PC-3 (cell line): ENCODE results near the gene GLRA3. TPM values are rescaled to one million over a fixed set of nuclear protein-coding genes. Genes with fewer than 3 reads are reported as not detected.
A peak's percentile ranks its signal among the peaks of the same experiment; 100 is the strongest.

Experiments
- ATAC-seq: fragments of 200-7000 bp; cut with Tn5 transposase; 2 replicates; pipeline ENCODE4 v1.9.1; 2020; ENCODE audit warnings: mild to moderate bottlenecking, moderate library complexity
- BruUV-seq: library from RNA; stranded (reverse); fragments of 400-500 nt; replicated peaks from 2 replicates; lab custom pipeline; 2021; lab: Mats Ljungman, UMichigan
- CTCF ChIA-PET: fragments of 300-600 bp; sonication (Branson Sonifier 250); formaldehyde crosslinking; loops from one replicate; lab custom pipeline; 2022; ENCODE audit warnings: antibody characterized with exemption; lab: Charles Lee
- POLR2A ChIA-PET: fragments of 300-600 bp; sonication (Branson Sonifier 250); formaldehyde crosslinking; loops from one replicate; lab custom pipeline; 2022; ENCODE audit warnings: antibody characterized with exemption; ENCODE audit not compliant: unreplicated experiment; lab: Charles Lee
- DNase-seq: peaks from one replicate; pipeline ENCODE4 v3.0.0-alpha.2; 2015
- H2AFZ ChIP-seq: fragments of 300-600 bp; sonication (generic); 2 replicates; pipeline ENCODE4 v1.6.0; 2016; ENCODE audit warnings: antibody characterized with exemption, low read length
- H3F3A ChIP-seq: fragments of 300-600 bp; sonication (generic); one replicate; pipeline ENCODE4 v1.6.0; 2017; ENCODE audit warnings: antibody characterized with exemption, low read length, control low read depth, mild to moderate bottlenecking; ENCODE audit not compliant: unreplicated experiment
- H3K27ac ChIP-seq: fragments of 300-600 bp; sonication (generic); 2 replicates; pipeline ENCODE4 v1.5.1; 2016; ENCODE audit warnings: mild to moderate bottlenecking, low read length
- H3K27me3 ChIP-seq: fragments of 300-600 bp; sonication (generic); 2 replicates; pipeline ENCODE4 v1.6.1; 2016; ENCODE audit warnings: low read length, mixed read lengths
- H3K36me3 ChIP-seq: fragments of 300-600 bp; sonication (generic); 2 replicates; pipeline ENCODE4 v1.6.1; 2016; ENCODE audit warnings: low read depth, mixed run types, low read length, mixed read lengths
- H3K4me1 ChIP-seq: fragments of 300-600 bp; sonication (generic); 2 replicates; pipeline ENCODE4 v1.5.1; 2016; ENCODE audit warnings: low read length; ENCODE audit not compliant: insufficient read depth
- H3K4me2 ChIP-seq: fragments of 300-600 bp; sonication (generic); 2 replicates; pipeline ENCODE4 v1.6.0; 2016; ENCODE audit warnings: low read length
- H3K4me3 ChIP-seq: fragments of 300-600 bp; sonication (generic); 2 replicates; pipeline ENCODE4 v1.5.1; 2016; ENCODE audit warnings: mild to moderate bottlenecking, low read length, mixed read lengths
- H3K79me2 ChIP-seq: fragments of 300-600 bp; sonication (generic); 2 replicates; pipeline ENCODE4 v1.6.1; 2017; ENCODE audit warnings: low read length, mixed read lengths
- H3K9ac ChIP-seq: fragments of 300-600 bp; sonication (generic); 2 replicates; pipeline ENCODE4 v1.6.0; 2016; ENCODE audit warnings: mild to moderate bottlenecking, low read length
- H3K9me2 ChIP-seq: fragments of 300-600 bp; sonication (generic); replicated peaks from 2 replicates; pipeline ENCODE4 v1.6.1; 2016; ENCODE audit warnings: mixed run types, low read length, mixed read lengths
- H3K9me3 ChIP-seq: fragments of 300-600 bp; sonication (generic); 2 replicates; pipeline ENCODE4 v1.6.1; 2016; ENCODE audit warnings: low read length, mixed read lengths
- H4K20me1 ChIP-seq: fragments of 300-600 bp; sonication (generic); 2 replicates; pipeline ENCODE4 v1.6.1; 2016; ENCODE audit warnings: low read length, mixed read lengths
- EZH2 ChIP-seq: fragments of 300-600 bp; sonication (generic); IDR thresholded peaks from one replicate; pipeline ENCODE4 v1.6.1; 2017; ENCODE audit warnings: antibody characterized with exemption, mild to moderate bottlenecking, low read length; ENCODE audit not compliant: unreplicated experiment
- EZH2phosphoT487 ChIP-seq: fragments of 300-600 bp; sonication (generic); IDR thresholded peaks from 2 replicates; pipeline ENCODE4 v1.6.1; 2018; ENCODE audit warnings: mild to moderate bottlenecking, antibody characterized with exemption, low read length, borderline replicate concordance
- intact Hi-C: fragments of 100-400 bp; cut with micrococcal nuclease; formaldehyde crosslinking; loops from 2 replicates; pipeline ENCODE4 v1.9.0; 2023
- total RNA-seq: library from RNA; depleted of rRNA; stranded (reverse); fragments of >200 nt; gene quantifications from 2 replicates; pipeline ENCODE4 v1.2.3, GENCODE V29; 2014
- TF ChIP-seq, protein P1 (sequence below): fragments of 300-600 bp; sonication (generic); conservative IDR thresholded peaks from 2 replicates; pipeline ENCODE4 v1.5.1; 2017; ENCODE audit warnings: antibody characterized with exemption, low read depth, mild to moderate bottlenecking, low read length

The GLRA3 gene
- total RNA-seq, 1 experiment from 2014 or later: not detected

DNA sequence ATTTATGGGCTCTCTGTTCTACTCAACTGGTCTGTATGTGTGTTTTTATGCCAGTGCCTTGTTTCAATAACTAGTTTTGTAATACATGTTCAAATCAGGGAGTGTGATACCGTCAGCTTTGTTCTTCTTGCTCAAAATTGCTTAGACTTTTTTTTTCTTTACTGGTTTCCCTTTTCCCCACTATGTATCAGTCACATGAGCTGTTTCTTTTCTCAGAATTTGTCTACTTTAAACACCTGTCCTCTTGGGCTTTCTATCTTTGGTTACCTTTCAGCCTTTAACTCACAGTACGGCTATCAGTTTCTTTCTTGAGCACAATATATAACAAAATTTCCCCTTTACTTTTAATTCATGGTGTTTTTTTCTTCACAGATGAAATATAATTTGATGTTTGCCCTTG lies 5.4 kb upstream of the GLRA3 start:
- H3K9ac ChIP-seq: no peak overlapping the region
- no peaks in the 10 kb centered on the region for H3K9me2 ChIP-seq
- TF ChIP-seq EZH2 (no peak), EZH2phosphoT487 (no peak)
- TF ChIP-seq, protein P1, sequence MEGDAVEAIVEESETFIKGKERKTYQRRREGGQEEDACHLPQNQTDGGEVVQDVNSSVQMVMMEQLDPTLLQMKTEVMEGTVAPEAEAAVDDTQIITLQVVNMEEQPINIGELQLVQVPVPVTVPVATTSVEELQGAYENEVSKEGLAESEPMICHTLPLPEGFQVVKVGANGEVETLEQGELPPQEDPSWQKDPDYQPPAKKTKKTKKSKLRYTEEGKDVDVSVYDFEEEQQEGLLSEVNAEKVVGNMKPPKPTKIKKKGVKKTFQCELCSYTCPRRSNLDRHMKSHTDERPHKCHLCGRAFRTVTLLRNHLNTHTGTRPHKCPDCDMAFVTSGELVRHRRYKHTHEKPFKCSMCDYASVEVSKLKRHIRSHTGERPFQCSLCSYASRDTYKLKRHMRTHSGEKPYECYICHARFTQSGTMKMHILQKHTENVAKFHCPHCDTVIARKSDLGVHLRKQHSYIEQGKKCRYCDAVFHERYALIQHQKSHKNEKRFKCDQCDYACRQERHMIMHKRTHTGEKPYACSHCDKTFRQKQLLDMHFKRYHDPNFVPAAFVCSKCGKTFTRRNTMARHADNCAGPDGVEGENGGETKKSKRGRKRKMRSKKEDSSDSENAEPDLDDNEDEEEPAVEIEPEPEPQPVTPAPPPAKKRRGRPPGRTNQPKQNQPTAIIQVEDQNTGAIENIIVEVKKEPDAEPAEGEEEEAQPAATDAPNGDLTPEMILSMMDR: no peak
- H3K4me2 ChIP-seq: no peak overlapping the region
- ChIA-PET POLR2A (no interaction called here), CTCF (no interaction called here)
- H3K9me3 ChIP-seq: no peaks in the 10 kb centered on the region
- intact Hi-C loops: no loop called here
- H3K27ac ChIP-seq: no peak overlapping the region
- no peaks in the 10 kb centered on the region for H3K79me2 ChIP-seq
- H3K4me3 ChIP-seq: no peak overlapping the region
- no peaks in the 10 kb centered on the region for H3K4me1 ChIP-seq
- H3F3A ChIP-seq: no peaks in the 10 kb centered on the region
- H3K36me3 ChIP-seq: no peaks in the 10 kb centered on the region
- no TSS peak for BruUV-seq
- no peak for DNase-seq
- no peak overlapping the region for H2AFZ ChIP-seq
- no peaks in the 10 kb centered on the region for H3K27me3 ChIP-seq
- H4K20me1 ChIP-seq: no peaks in the 10 kb centered on the region
- ATAC-seq: no peak

- no peaks in the 10 kb centered on the region for H3K9me2 ChIP-seq
- no peaks in the 10 kb centered on the region for H3K27me3 ChIP-seq
- H3K4me2 ChIP-seq: no peak overlapping the region
- no peak overlapping the region for H3K9ac ChIP-seq
- no peak overlapping the region for H2AFZ ChIP-seq
- ATAC-seq: no peak
- no peaks in the 10 kb centered on the region for H3K4me1 ChIP-seq
- no peak overlapping the region for H3K4me3 ChIP-seq
- H3F3A ChIP-seq: no peaks in the 10 kb centered on the region
- ChIA-PET CTCF (interaction anchor here (0.5 kb wide), 1 partner anchor 113 kb away, joined by 3 read pairs; no protein-coding TSS in a partner anchor), POLR2A (interaction anchor here (0.6 kb wide), 1 partner anchor 1120 kb away, joined by 5 read pairs; no protein-coding TSS in a partner anchor)
- no peaks in the 10 kb centered on the region for H3K9me3 ChIP-seq
- no peak for TF ChIP-seq EZH2phosphoT487
- TF ChIP-seq, protein P1: peak; percentile 49; the same call in 1 of the 2 replicates
- TF ChIP-seq EZH2: no peak
- no peak overlapping the region for H3K27ac ChIP-seq
- intact Hi-C loops: no loop called here
- no TSS peak for BruUV-seq
- no peaks in the 10 kb centered on the region for H3K36me3 ChIP-seq
- DNase-seq: no peak
- no peaks in the 10 kb centered on the region for H4K20me1 ChIP-seq
- no peaks in the 10 kb centered on the region for H3K79me2 ChIP-seq
Observed at GRCh38 chr4:174826660-174827059, 2.4 kb downstream of the GLRA3 start.

DNA sequence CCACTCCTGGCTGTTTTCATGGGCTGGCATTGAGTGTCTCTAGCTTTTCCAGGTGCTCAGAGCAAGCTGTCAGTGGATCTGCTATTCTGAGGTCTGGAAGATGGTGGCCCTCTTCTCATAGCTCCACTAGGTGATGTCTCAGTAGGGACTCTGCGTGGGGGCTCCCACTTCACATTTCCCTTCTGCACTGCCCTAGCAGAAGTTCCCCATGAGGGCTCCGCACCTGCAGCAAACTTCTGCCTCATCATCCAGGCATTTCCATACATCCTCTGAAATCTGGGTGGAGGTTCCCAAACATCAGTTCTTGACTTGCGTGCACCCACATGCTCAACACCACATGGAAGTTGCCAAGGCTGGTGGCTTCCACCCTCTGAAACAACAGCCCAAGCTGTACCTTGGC lies 13.8 kb downstream of the GLRA3 start:
- ATAC-seq (no peak), DNase-seq (no peak)
- no peak overlapping the region for H3K4me2 ChIP-seq
- no TSS peak for BruUV-seq
- no peaks in the 10 kb centered on the region for H4K20me1 ChIP-seq
- no peaks in the 10 kb centered on the region for H3K36me3 ChIP-seq
- intact Hi-C loops: no loop called here
- no peaks in the 10 kb centered on the region for H3K27me3 ChIP-seq
- H3K4me3 ChIP-seq: no peak overlapping the region
- H3K9ac ChIP-seq: no peak overlapping the region
- H3K9me3 ChIP-seq: no peaks in the 10 kb centered on the region
- no peak overlapping the region for H3K27ac ChIP-seq
- no peaks in the 10 kb centered on the region for H3K79me2 ChIP-seq
- no peaks in the 10 kb centered on the region for H3K9me2 ChIP-seq
- H2AFZ ChIP-seq: no peak overlapping the region
- no peaks in the 10 kb centered on the region for H3F3A ChIP-seq
- TF ChIP-seq, protein P1: no peak
- TF ChIP-seq EZH2: no peak
- no peak for TF ChIP-seq EZH2phosphoT487
- ChIA-PET POLR2A (no interaction called here), CTCF (no interaction called here)
- no peaks in the 10 kb centered on the region for H3K4me1 ChIP-seq
